ENCODE data around the gene EIF4G1. TPM values are rescaled to one million over a fixed set of nuclear protein-coding genes. Genes with fewer than 3 reads are reported as not detected.

The EIF4G1 gene
- total and polyA plus RNA-seq, 2 experiments from 2014 or later: 227 to 552 TPM

GRCh38 chr3:184380627-184381260 lies 66.3 kb downstream of the EIF4G1 start:
- H2AFZ ChIP-seq: peak overlapping the region; percentile 63; the same call in 1 of the 2 replicates
- H3K79me2 ChIP-seq (replicated peaks; ENCODE audit: insufficient read depth): no peaks in the 10 kb centered on the region
- no peak for DNase-seq (ENCODE audit: low spot score)
- Mint-ChIP-seq H3K4me3 (peak overlapping the region; percentile 76), H3K27me3 (ENCODE audit: insufficient read depth, low read depth, poor library complexity) (peaks cover 62% of the 10 kb centered on the region), H3K27ac (no peak overlapping the region), H3K9me3 (no peaks in the 10 kb centered on the region), H3K4me1 (peaks cover 34% of the 10 kb centered on the region), H3K36me3 (ENCODE audit: low read depth) (no peaks in the 10 kb centered on the region)
- ATAC-seq: peak; percentile 8; the same call in 2 of the 3 replicates
- peaks cover 64% of the 10 kb centered on the region for H3K27me3 ChIP-seq (ENCODE audit: insufficient read depth)
- no peaks in the 10 kb centered on the region for H4K20me1 ChIP-seq (replicated peaks; ENCODE audit: insufficient read depth)
- peak overlapping the region; percentile 64 for H3K4me3 ChIP-seq
- H3F3A ChIP-seq (replicated peaks; ENCODE audit: low read depth): 0 out of 2 replicates have a peak, but pooled peaks cover 4% of the 10 kb centered on the region
- H3K4me2 ChIP-seq: peak overlapping the region; percentile 87
- H3K27ac ChIP-seq (ENCODE audit: low read depth): no peak overlapping the region
- H3K4me1 ChIP-seq (ENCODE audit: insufficient read depth): peaks cover 31% of the 10 kb centered on the region
- no peaks in the 10 kb centered on the region for H3K36me3 ChIP-seq (ENCODE audit: insufficient read depth)
- TF ChIP-seq EZH2phosphoT487 (IDR thresholded peaks at IDR 0.05; ENCODE audit: unreplicated experiment) (peak; percentile 85), JUNB (IDR thresholded peaks at IDR 0.05; ENCODE audit: unreplicated experiment) (no peak), STAT1 (IDR thresholded peaks at IDR 0.05; ENCODE audit: unreplicated experiment) (no peak), CREB1 (CRISPR knock-in tag; IDR thresholded peaks at IDR 0.05; ENCODE audit: low read depth) (no peak), EZH2 (IDR thresholded peaks at IDR 0.05; ENCODE audit: low read depth, unreplicated experiment) (peak; percentile 83)
- H3K9me2 ChIP-seq (ENCODE audit: insufficient read depth): no peaks in the 10 kb centered on the region

- Histone ChIP-seq H3K27ac (ENCODE audit: low read depth) (no peak overlapping the region), H4K20me1 (replicated peaks; ENCODE audit: insufficient read depth) (no peaks in the 10 kb centered on the region), H3K4me3 (peak overlapping the region; percentile 64), H3K79me2 (replicated peaks; ENCODE audit: insufficient read depth) (no peaks in the 10 kb centered on the region), H3K4me1 (ENCODE audit: insufficient read depth) (peaks cover 24% of the 10 kb centered on the region), H3F3A (replicated peaks; ENCODE audit: low read depth) (0 out of 2 replicates have a peak, but pooled peaks cover 4% of the 10 kb centered on the region), H2AFZ (peak overlapping the region; percentile 72), H3K27me3 (ENCODE audit: insufficient read depth) (peaks cover 66% of the 10 kb centered on the region), H3K4me2 (peak overlapping the region; percentile 87), H3K36me3 (ENCODE audit: insufficient read depth) (no peaks in the 10 kb centered on the region), H3K9me2 (ENCODE audit: insufficient read depth) (no peaks in the 10 kb centered on the region)
- peak; percentile 34 for ATAC-seq
- Mint-ChIP-seq H3K27me3 (ENCODE audit: insufficient read depth, low read depth, poor library complexity) (peaks cover 58% of the 10 kb centered on the region), H3K36me3 (ENCODE audit: low read depth) (no peaks in the 10 kb centered on the region), H3K27ac (no peak overlapping the region), H3K4me3 (peak overlapping the region; percentile 76), H3K4me1 (peaks cover 29% of the 10 kb centered on the region), H3K9me3 (no peaks in the 10 kb centered on the region)
- TF ChIP-seq REST (IDR thresholded peaks at IDR 0.05; ENCODE audit: unreplicated experiment) (no peak), EZH2phosphoT487 (IDR thresholded peaks at IDR 0.05; ENCODE audit: unreplicated experiment) (peak; percentile 71), ZNF114 (CRISPR knock-in tag; IDR thresholded peaks at IDR 0.05) (no peak), EZH2 (IDR thresholded peaks at IDR 0.05; ENCODE audit: low read depth, unreplicated experiment) (peak; percentile 92)
- DNase-seq (ENCODE audit: low spot score): peak; percentile 69
Measured at GRCh38 chr3:184381261-184382224, 67.1 kb downstream of the EIF4G1 start.
